Activated B cell treated with CpG ODN at 0.5 μM for 24 hours (primary cell): ENCODE data around the gene ABCG1. TPM values are rescaled to one million over a fixed set of nuclear protein-coding genes. Genes with fewer than 3 reads are reported as not detected.
A peak's percentile ranks its signal among the peaks of the same experiment; 100 is the strongest.
"Not testable (repeated sequence)": the region's sequence is repeated elsewhere in the genome, so short reads cannot be mapped to it uniquely, and the experiment has no call there.

Source experiments
- ATAC-seq: fragments of 200-7000 bp; cut with Tn5 transposase; one replicate; pipeline ENCODE4 v1.10.0; 2021; ENCODE audit warnings: low read depth, mild to moderate bottlenecking, moderate library complexity
- CTCF ChIA-PET: fragments of 350-600 bp; sonication (Branson Sonifier 250); formaldehyde crosslinking; loops from one replicate; lab custom pipeline; 2021; ENCODE audit warnings: antibody characterized with exemption; lab: Charles Lee
- POLR2A ChIA-PET: fragments of 350-600 bp; sonication (Branson Sonifier 250); formaldehyde crosslinking; loops from one replicate; lab custom pipeline; 2021; ENCODE audit warnings: antibody characterized with exemption; lab: Charles Lee
- DNase-seq: peaks from one replicate; pipeline ENCODE4 v3.0.0; 2022
- H3K27ac Mint-ChIP-seq: one replicate; pipeline ENCODE4 v1.8.0; 2020; ENCODE audit warnings: mixed read lengths
- H3K27me3 Mint-ChIP-seq: one replicate; pipeline ENCODE4 v1.8.0; 2021; ENCODE audit warnings: mixed read lengths
- H3K36me3 Mint-ChIP-seq: one replicate; pipeline ENCODE4 v1.8.0; 2021; ENCODE audit warnings: low read depth, mixed read lengths
- H3K4me1 Mint-ChIP-seq: one replicate; pipeline ENCODE4 v1.8.0; 2021; ENCODE audit warnings: mixed read lengths
- H3K4me3 Mint-ChIP-seq: one replicate; pipeline ENCODE4 v1.8.0; 2020; ENCODE audit warnings: mild to moderate bottlenecking, mixed read lengths
- H3K9me3 Mint-ChIP-seq: one replicate; pipeline ENCODE4 v1.8.0; 2020; ENCODE audit warnings: mixed read lengths
- intact Hi-C: fragments of 100-400 bp; cut with micrococcal nuclease; formaldehyde crosslinking; loops from one replicate; pipeline ENCODE4 v1.15.1; 2024
- total RNA-seq: library from RNA; stranded (reverse); gene quantifications from 2 replicates; pipeline ENCODE4 v1.2.3, GENCODE V29; 2022
- TF ChIP-seq, protein P1 (sequence below): fragments of 200-600 bp; IDR thresholded peaks from one replicate; pipeline ENCODE4 v1.8.0; 2022; ENCODE audit warnings: antibody characterized with exemption, mild to moderate bottlenecking

Gene ABCG1
- total RNA-seq, 1 donor from 2014 or later = 3.4 TPM

GRCh38 chr21:42174173-42174572, 44.8 kb upstream of the ABCG1 start:
- peaks cover 3% of the 10 kb centered on the region for H3K4me1 Mint-ChIP-seq
- H3K36me3 Mint-ChIP-seq = no peaks in the 10 kb centered on the region
- CTCF ChIA-PET = no interaction called here
- peak overlapping the region; percentile 39 for H3K4me3 Mint-ChIP-seq
- no peaks in the 10 kb centered on the region for H3K9me3 Mint-ChIP-seq
- no peak for DNase-seq
- intact Hi-C loops = no loop called here
- POLR2A ChIA-PET = no interaction called here
- TF ChIP-seq, protein P1, sequence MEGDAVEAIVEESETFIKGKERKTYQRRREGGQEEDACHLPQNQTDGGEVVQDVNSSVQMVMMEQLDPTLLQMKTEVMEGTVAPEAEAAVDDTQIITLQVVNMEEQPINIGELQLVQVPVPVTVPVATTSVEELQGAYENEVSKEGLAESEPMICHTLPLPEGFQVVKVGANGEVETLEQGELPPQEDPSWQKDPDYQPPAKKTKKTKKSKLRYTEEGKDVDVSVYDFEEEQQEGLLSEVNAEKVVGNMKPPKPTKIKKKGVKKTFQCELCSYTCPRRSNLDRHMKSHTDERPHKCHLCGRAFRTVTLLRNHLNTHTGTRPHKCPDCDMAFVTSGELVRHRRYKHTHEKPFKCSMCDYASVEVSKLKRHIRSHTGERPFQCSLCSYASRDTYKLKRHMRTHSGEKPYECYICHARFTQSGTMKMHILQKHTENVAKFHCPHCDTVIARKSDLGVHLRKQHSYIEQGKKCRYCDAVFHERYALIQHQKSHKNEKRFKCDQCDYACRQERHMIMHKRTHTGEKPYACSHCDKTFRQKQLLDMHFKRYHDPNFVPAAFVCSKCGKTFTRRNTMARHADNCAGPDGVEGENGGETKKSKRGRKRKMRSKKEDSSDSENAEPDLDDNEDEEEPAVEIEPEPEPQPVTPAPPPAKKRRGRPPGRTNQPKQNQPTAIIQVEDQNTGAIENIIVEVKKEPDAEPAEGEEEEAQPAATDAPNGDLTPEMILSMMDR = no peak
- ATAC-seq = no peak
- H3K27me3 Mint-ChIP-seq = no peaks in the 10 kb centered on the region
- H3K27ac Mint-ChIP-seq = no peak overlapping the region

DNA sequence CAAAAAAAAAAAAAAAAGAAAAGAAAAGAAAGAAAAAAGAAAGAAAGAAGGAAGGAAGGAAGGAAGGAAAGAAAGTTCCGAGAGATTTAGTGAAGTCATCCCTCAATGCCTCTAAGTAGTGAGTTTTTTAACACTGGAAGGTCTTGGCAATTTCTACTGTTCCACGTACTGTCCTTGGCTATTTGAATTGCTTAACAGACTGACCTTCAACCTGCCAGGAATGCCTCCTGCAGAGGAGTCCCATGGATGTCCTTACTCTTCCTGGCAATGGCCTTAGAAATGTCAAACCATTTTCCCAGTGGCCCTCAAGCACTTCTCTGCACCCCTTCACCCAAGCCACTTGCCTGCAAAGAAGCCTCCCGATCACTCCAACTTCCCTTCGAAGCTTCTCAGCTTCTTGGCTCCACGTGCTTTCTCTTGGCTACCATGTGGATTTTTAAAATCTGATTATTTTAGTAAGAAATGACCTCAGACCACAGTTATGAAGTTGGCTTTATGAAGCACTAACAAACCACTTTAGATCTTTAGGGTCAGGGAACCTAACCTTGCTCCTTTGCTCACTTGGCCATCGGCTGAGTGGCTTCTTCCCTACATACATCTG, 43.7 kb upstream of the ABCG1 start:
- intact Hi-C loops = no loop called here
- Mint-ChIP-seq H3K4me3 (no peak overlapping the region), H3K27me3 (no peaks in the 10 kb centered on the region), H3K9me3 (no peaks in the 10 kb centered on the region), H3K4me1 (peaks cover 3% of the 10 kb centered on the region), H3K36me3 (no peaks in the 10 kb centered on the region), H3K27ac (no peak overlapping the region)
- DNase-seq (no peak), ATAC-seq (no peak)
- ChIA-PET CTCF (no interaction called here), POLR2A (no interaction called here)
- TF ChIP-seq, protein P1 = no peak

DNA sequence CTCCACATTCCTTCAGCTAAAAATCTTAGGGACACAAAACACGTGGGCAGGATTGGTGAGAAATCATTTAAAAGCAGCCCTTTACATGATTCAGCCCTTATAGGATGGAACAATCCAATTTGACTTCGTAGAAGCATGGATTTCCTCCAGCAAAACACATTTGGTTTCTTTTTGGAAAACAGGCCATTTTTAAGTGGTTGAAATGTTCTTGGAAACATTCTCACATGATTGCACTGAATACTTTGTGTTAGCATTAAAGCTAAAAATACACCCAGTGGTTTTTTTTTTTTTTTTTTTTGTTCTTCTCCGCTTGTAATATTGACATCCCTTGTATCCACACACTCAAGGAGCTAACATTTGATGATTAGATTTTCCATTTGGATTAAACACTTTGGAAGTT, 42.1 kb upstream of the ABCG1 start:
- no peak for DNase-seq
- ATAC-seq = no peak
- TF ChIP-seq, protein P1 = no peak
- Mint-ChIP-seq H3K4me3 (no peak overlapping the region), H3K36me3 (no peaks in the 10 kb centered on the region), H3K9me3 (no peaks in the 10 kb centered on the region), H3K27me3 (no peaks in the 10 kb centered on the region), H3K4me1 (peaks cover 3% of the 10 kb centered on the region), H3K27ac (no peak overlapping the region)
- intact Hi-C loops = no loop called here
- CTCF ChIA-PET = interaction anchor here (1.6 kb wide), 1 partner anchor 31 kb away, joined by 4 read pairs; no protein-coding TSS in a partner anchor
- POLR2A ChIA-PET = interaction anchor here (0.7 kb wide), 1 partner anchor 50 kb away, joined by 3 read pairs; no protein-coding TSS in a partner anchor

GRCh38 chr21:42179316-42179715, 39.6 kb upstream of the ABCG1 start:
- Mint-ChIP-seq H3K9me3 (no peaks in the 10 kb centered on the region), H3K27ac (no peak overlapping the region), H3K4me1 (no peaks in the 10 kb centered on the region), H3K4me3 (no peak overlapping the region), H3K27me3 (no peaks in the 10 kb centered on the region), H3K36me3 (no peaks in the 10 kb centered on the region)
- CTCF ChIA-PET = interaction anchor here (1.2 kb wide), 1 partner anchor 79 kb away, joined by 3 read pairs; no protein-coding TSS in a partner anchor
- TF ChIP-seq, protein P1 = no peak
- POLR2A ChIA-PET = interaction anchor here (0.6 kb wide), 1 partner anchor 171 kb away, joined by 3 read pairs; no protein-coding TSS in a partner anchor
- intact Hi-C loops = no loop called here
- ATAC-seq = no peak
- no peak for DNase-seq

- H3K4me3 Mint-ChIP-seq, ATAC-seq, intact Hi-C loops, H3K27me3 Mint-ChIP-seq, H3K27ac Mint-ChIP-seq, H3K4me1 Mint-ChIP-seq, H3K9me3 Mint-ChIP-seq, POLR2A ChIA-PET, DNase-seq, H3K36me3 Mint-ChIP-seq: not testable (repeated sequence)
- CTCF ChIA-PET = interaction anchor here (1.2 kb wide), 1 partner anchor 79 kb away, joined by 3 read pairs; no protein-coding TSS in a partner anchor
These were observed 38.9 kb upstream of the ABCG1 start for GRCh38 chr21:42180001-42180400.
